GM04504 (cell line): ENCODE measurements around the gene CCDC190.
"Not testable (repeated sequence)": the region's sequence is repeated elsewhere in the genome, so short reads cannot be mapped to it uniquely, and the experiment has no call there.

Experiments
- DNase-seq: peaks from one replicate; pipeline ENCODE4 v3.0.0-alpha.2; 2012; ENCODE audit warnings: low read depth

CCDC190 gene

GRCh38 chr1:162861101-162861500, at the start of gene CCDC190:
CCDC190 (minus strand) TSS chr1:162861175; CDS start chr1:162859646, 1,529 bp downstream.
- no peak for DNase-seq

DNA sequence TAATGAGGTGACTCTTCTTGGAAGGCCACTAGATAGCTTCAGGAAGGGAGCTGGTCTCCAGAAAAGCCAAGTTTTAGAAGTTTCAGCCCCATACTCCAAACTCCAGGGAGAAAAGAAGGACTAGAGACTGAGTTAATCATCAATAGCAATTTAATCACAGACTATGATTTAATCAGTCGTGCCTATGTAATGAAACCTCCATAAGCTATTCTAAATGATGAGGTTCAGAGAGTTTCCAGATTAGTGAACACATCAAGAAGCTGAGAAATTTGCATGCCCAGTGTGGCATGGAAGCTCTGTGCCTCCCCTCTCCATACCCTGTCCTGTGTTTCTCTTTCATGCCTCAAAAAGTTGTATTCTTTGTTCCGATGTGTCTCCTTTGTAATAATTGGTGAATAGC, 49.2 kb upstream of the CCDC190 start:
- no peak for DNase-seq

DNA sequence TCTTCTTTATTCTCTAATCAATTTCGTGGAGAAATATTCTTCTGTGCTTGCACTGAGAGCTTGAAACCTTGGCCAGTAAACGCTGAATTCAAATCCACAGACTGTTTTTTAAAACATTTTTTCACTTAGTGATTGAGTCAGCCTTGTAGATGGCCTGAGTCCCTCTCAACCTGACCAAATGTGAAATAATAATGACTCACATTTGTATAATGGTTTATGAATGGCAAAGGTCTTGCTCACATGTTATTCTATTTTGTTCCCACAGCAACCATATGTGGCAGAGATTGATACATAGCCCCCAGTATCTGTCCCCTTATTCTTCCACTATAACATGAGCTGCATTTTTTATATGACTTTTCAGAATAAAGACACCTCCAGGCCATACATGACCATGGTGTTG, 47.8 kb upstream of the CCDC190 start:
- DNase-seq, result peak; percentile 69

GRCh38 chr1:162908236-162908635, 47.3 kb upstream of the CCDC190 start:
- DNase-seq, result no peak

- DNase-seq, result no peak
Measured at GRCh38 chr1:162906485-162906884, 45.5 kb upstream of the CCDC190 start.

- DNase-seq, result peak; percentile 41
Measured at GRCh38 chr1:162905174-162906158, 44.5 kb upstream of the CCDC190 start.

DNA sequence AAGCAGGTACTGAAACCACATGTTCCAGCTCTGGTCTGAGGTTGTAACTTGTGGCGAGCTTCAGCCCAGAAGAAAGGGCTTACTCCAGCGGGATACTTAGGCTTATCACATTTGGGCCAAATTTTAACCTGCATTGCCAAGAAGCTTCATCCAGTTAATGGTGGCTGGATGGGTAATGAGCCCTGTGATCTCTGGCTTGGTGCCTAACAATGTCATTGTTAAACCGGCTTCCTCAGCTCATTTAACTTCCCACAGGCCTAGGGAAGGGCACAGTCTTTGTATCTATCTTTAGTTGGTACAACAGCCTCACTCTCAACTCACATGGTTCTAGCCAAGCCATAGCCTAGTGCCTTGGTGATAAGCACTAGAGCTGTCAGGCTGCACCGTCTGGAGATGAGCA, 43.6 kb upstream of the CCDC190 start:
- no peak for DNase-seq

- no peak for DNase-seq
Measured at GRCh38 chr1:162904023-162904422, 43.0 kb upstream of the CCDC190 start.

GRCh38 chr1:162903246-162903645, 42.3 kb upstream of the CCDC190 start:
- no peak for DNase-seq

DNA sequence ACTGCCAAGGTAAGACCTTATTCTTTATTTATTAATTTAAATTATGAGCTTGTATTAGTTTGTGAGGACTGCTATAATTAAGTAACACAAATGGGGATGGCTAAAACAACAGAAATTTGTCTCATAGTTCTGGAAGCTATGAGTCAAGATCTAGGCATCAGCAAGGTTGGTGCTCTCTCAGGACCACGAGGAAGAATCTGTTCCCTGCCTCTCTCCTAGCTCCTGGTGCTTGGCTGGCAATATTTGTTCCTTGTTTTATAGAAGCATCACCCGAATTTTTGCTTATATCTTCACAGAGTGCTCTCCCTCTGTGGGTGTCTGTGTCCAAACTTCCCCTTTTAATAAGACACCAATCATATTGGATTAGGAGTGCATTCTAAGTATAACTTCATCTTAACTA, 41.4 kb upstream of the CCDC190 start:
- DNase-seq, result no peak

DNA sequence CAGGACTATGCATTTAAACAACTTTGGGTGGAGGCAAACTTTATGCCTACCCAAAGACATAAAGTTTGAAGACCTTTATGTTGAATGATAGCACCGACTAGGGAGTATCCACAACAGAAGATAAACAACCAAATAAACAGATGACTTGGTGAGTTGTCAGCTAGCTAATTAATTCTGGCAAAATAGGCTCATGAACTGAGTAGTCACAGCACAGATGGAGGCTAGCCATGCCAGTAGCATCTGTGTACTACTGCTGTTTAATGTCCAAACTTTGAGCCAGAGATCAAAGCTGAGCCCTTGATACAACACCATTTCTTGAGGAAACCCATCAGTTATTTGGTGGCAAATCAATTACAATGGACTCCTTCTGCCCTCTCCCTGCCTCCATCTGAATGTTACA, 40.3 kb upstream of the CCDC190 start:
- no peak for DNase-seq

- DNase-seq, result peak; percentile 69
Measured at GRCh38 chr1:162899422-162900146, 38.6 kb upstream of the CCDC190 start.

- DNase-seq, result no peak
Measured at GRCh38 chr1:162893612-162893908, 32.6 kb upstream of the CCDC190 start.

DNA sequence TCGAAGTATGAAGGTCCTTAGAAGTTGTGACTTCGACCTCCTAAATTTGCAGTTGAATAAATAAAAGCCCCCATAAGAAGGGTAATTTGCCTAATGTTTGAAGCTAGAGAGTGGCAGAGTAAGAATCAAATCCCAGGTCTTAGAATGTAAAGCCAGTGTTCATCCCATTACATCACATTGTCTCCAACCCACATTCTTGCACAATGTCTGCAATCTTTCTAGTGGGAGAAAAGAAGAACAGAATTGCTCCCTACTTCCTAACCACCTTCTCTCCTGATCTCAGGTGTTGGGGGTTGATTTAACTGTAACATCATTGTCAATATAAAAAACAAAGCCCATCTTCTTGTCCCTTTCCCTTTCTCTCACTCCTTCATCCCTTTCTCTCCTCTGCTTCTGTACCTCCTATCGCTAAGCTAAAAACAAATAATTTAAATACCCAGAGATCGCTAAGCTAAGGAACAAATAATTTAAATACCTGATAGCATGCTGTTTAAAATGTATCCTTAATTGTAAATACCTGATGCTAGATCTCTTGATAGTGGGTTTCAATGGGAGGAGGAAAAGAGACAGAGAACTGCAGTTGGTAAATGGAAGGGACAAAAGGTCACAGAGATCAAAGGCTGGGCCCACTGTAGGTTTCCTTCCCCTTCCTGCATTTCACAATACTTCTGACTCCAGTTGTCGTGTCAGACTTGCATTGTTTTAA, 32.1 kb upstream of the CCDC190 start:
- no peak for DNase-seq

DNA sequence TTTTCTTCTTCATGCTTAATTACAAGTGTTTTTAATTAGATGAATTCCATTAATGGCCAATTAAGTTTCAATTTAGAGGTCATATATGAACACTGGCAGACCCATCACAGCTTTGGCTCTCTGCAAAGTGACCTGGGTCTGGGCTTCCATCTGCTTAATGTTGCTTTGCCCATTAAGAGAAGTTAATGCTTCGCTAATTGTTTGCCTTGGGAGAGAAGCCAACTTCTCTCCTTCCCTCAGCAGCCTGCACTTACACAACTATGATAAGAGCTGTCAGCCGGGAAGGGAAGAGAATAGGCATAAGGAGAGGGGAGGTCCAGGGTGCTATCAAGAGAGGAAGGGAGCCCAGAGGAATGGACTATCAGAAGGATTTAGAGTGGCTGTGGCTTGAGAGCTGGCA, 29.0 kb upstream of the CCDC190 start:
- DNase-seq, result no peak

DNA sequence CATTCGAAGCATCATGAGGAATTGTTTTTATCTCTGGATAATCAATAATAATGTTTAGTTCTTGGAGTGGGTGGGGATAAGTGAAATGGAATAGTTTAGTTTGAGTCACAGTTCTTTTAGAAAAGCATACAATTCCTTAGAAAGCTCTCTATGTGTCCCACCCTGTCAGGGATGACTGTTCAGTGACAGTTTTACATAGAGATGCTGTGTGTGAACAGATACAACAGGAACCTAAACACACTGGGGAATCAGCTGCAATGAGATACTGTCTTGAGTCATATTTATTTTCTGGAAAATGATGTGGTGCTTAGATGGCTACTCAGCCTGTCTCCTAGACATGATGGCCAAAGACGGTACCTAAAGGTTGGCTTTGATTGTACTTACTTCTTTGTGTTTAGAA, 25.7 kb upstream of the CCDC190 start:
- no peak for DNase-seq

DNA sequence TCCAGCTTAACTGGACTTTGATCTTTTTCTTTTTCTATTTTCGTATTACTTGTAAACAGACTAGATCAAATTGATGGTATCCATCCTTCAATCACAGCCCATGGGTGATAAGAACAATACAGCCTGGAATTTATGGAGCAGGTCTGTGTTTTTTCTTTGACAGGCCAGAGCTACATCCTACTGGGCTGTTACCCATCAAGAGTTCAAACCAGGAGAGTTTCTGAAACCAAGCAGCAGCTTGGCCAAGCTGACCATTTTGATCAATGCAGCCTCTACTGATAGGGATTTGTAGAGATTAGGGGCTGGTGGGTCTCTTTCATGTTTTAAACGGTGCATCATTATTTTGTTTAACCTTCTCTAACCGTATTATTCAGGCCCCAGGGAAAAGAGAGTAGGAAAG, 24.3 kb upstream of the CCDC190 start:
- DNase-seq, result no peak

- DNase-seq, result no peak
Measured at GRCh38 chr1:162884831-162885230, 23.9 kb upstream of the CCDC190 start.

- no peak for DNase-seq
Measured at GRCh38 chr1:162882248-162882674, 21.3 kb upstream of the CCDC190 start.

DNA sequence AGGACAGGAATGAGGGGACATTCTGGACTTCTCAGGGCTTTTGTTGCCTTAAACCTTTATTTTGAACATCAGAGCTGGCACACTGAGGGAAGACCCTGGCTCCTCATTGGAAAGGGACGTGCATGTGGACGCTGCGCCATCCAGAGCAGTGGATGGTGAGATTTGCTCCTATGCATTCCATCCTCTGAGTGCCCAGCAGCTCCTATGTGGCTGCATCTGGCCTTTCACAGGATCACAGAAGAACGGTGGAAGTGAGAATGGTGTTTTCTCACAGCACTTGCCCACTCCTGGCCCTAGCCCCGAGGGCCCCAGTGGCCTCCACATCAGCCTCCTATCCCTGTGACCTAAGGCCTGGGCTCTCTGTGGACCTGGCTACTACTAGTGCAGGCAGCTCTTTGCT, 20.6 kb upstream of the CCDC190 start:
- DNase-seq, result no peak

- not testable (repeated sequence) for DNase-seq
Measured at GRCh38 chr1:162880617-162881016, 19.6 kb upstream of the CCDC190 start.

GRCh38 chr1:162878000-162878596, 17.1 kb upstream of the CCDC190 start:
- peak; percentile 54 for DNase-seq
